Placental pericyte (primary cell): ENCODE measurements around the gene CHORDC1. TPM values are rescaled to one million over a fixed set of nuclear protein-coding genes. Genes with fewer than 3 reads are reported as not detected.

ENCODE experiments used
- total RNA-seq: library from RNA; depleted of rRNA; stranded (reverse); fragments of >200 nt; gene quantifications from 2 replicates; pipeline ENCODE4 v1.2.3, GENCODE V29; 2012

CHORDC1 gene
- total RNA-seq, result 45.5 and 60.6 TPM in 2 replicates

DNA sequence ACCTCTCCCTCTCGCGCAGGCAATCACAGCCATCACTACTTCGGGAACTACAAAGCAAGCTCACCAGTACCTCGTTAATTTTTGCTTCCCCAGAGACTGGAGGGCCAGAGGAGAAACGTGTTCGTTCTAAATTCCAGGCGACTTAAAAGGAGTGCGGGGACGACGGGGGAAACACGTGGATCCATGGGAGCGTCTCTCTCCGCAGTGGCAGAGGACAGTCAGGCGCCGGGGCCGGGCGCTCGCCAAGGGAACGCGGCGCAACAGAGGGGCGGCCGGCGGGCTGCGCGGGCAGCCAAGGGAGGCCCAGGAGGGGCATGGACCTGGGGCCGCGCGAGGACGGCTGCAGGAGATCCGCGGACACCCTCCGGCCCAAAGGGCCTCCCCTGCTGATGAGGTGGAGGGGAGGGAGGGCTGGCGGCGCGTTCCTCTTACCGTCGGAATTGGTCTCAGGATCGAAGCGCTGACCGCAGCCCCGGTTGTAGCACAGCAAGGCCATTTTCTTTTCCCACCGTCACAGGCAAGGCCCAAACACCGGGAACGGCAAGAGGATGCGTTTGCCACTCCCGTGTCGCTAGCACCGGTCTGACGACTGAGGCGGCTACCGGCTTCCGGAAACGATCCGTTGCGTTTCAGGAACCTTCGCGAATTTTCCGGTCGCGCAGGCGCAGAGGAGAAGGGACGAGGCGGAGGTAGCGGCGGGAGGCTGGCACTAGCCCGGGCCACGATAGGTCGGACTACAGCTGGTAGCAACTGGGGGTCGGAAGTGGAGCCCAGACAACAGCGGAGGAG is at the start of gene CHORDC1:
TSS of gene CHORDC1 (minus strand) at position 591 of the 789 bp plus-strand sequence. CDS start at position 496, 95 bp downstream.

Other genes with a start within 250 kb of the CHORDC1 start
- gene TRIM49C, start 191.9 kb downstream of the CHORDC1 start, total RNA-seq, result not detected in 2 replicates
- gene UBTFL1, start 137.1 kb downstream of the CHORDC1 start, total RNA-seq, result not detected in 2 replicates
- 0.29 and 0.44 TPM in 2 replicates for gene NAALAD2, start 88.4 kb downstream of the CHORDC1 start, total RNA-seq